Dermis blood vessel endothelial cell (primary cell): ENCODE results near the gene ZNF341. TPM values are rescaled to one million over a fixed set of nuclear protein-coding genes. Genes with fewer than 3 reads are reported as not detected.
"Not testable (repeated sequence)": the region's sequence is repeated elsewhere in the genome, so short reads cannot be mapped to it uniquely, and the experiment has no call there.

Experiments
- DNase-seq: peaks from one replicate; pipeline ENCODE4 v3.0.0; 2010
- total RNA-seq: library from RNA; depleted of rRNA; stranded (reverse); fragments of >200 nt; gene quantifications from 2 replicates; pipeline ENCODE4 v1.2.3, GENCODE V29; 2014

ZNF341 gene
- total RNA-seq, 1 donor from 2014 or later: 2.4 TPM

DNA sequence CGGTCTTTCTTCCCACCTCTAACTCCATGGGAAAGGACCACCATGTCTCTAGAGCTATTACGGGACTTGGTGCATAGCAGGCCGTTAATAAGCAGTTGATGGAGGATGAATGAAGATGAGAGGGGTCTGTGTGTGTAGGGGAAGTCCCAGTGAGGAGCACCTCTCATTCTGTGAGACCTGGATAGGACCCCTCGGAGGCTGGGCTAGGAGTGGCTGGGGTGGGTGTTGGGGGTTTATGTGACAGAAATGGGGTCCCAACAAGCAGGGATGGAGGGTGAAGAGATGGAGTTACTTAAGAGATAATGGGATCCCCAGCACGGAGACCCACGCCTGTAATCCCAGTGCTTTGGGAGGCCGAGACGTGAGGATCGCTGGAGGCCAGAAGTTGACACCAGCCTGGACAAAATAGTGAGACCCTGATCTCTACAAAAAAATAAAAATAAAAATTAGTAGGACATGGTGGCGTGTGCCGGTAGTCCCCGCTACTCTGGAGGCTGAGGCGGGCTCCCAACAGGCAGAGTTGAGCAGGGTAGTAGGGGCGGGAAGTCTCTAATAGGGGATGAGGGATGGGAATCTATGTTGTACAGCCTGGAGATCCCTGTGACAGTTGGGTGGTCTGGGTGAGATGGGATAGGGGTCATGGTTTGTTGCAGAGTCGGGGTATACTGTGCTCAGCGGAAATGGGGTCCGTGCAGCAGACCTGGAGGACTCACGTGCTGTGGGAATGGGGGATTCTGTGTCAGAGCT lies 677 bp upstream of the ZNF341 start:
- DNase-seq: no peak

- DNase-seq: no peak
Observed at GRCh38 chr20:33732166-33732970, 572 bp downstream of the ZNF341 start.

- peak; percentile 69 for DNase-seq
Observed at GRCh38 chr20:33733654-33734576, 2.1 kb downstream of the ZNF341 start.

DNA sequence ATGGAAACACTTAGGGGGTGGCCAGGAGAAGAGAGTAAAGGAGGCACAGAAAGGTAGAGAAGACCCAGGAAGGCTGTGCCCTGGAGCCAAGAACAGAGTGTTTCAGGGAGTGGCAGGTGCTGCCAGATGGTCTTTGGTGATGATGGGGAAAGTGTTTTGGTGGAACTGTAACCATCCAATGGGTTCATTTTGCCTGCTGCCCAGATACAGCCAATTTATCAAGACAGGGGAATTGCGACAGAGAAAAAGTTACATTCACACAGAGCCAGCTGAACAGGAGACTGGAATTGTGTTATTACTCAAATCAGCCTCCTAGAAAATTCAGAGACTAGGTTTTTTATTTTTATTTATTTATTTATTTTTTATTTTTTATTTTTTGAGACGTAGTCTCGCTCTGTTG lies 5.2 kb downstream of the ZNF341 start:
- no peak for DNase-seq

DNA sequence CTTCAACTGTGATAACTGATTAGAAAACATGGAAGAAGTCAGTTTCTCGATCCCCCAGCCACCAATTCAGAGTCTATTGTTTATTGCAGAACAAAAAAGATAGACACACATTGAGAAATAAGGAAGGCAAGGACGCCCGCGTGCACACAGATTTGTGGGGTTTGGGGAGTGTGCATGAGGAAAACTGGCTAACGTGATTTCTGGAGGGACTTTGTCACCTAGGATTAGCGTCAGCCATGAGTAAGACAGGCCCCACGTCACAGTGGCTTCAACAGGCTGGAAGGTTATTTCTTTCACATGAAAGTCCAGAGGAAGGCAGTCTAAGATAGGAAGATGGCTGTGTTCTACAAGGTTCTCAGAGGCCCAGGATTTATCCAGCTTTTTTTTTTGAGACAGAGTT lies 7.7 kb downstream of the ZNF341 start:
- DNase-seq: no peak

- DNase-seq: no peak
Observed at GRCh38 chr20:33740189-33740588, 8.4 kb downstream of the ZNF341 start.

DNA sequence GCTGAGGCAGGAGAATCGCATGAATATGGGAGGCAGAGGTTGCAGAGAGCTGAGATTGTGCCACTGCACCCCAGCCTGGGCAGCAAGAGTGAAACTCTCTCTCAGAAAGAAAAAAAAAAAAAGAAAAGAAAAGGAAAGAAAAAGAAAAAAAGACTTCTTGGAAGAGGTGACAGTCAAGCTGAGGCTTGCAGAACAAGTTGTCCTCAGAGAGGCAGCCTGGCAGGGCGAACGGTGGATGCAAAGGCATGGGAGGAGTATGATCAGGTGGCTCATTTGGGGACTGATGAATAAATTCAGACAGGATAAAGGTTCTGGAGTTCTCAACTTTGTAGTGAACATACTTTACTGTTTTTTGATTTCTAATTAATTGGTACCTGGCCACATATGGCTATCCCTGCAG lies 12.4 kb downstream of the ZNF341 start:
- no peak for DNase-seq

GRCh38 chr20:33744773-33745385 lies 13.1 kb downstream of the ZNF341 start:
- no peak for DNase-seq

- DNase-seq: no peak
Observed at GRCh38 chr20:33746325-33746998, 14.7 kb downstream of the ZNF341 start.

- DNase-seq: no peak
Observed at GRCh38 chr20:33751775-33752174, 20.0 kb downstream of the ZNF341 start.

DNA sequence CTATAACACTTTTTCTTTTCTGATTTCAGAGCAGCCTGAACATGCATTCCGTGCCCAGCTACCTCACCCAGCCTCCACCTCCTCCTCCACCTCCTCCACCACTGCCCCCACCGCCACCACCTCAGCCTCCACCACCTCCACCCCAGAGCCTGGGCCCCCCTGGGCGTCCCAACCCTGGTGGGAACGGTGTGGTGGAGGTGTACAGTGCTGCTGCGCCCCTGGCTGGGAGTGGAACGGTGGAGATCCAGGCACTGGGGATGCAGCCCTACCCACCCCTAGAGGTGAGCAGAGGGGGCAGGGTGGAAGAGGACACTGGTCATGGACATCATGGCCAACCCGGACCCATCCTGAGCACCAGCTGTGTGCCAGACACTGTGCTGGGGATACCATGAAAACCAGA lies 21.3 kb downstream of the ZNF341 start:
- DNase-seq: no peak

DNA sequence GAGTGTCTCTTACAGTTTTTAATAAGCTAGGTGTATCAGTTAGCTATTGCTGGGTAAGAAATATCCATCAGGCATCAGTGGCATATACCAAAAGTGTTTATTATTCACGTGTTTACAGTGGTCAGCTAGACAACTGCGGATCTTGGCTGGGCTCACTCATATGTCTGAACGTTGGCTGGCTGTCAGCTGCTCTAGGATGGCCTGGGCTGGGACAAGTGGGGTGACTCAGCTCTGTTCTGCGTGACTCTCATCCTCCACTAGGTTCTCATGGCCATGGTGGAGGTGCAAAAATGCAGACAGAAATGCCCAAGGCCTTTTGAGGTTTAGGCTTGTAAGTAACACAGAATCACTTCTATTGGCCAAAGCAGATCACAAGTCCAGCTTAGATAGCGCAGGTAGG lies 22.0 kb downstream of the ZNF341 start:
- no peak for DNase-seq

- not testable (repeated sequence) for DNase-seq
Observed at GRCh38 chr20:33755936-33756490, 24.2 kb downstream of the ZNF341 start.

DNA sequence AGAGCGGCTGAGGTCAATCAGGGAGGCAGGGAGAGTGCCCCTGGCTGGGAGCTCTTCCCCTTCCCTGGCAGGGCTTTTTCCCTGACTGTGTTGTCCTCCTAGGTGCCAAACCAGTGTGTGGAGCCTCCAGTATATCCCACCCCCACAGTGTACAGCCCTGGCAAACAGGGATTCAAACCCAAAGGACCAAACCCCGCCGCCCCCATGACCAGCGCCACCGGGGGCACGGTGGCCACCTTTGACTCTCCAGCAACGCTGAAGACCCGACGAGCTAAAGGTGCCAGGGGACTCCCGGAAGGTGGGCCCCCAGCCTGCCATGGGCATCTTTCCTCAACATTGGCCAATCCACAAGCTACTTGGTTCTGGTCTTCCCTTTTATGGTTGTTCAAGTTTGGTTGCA lies 25.2 kb downstream of the ZNF341 start:
- DNase-seq: no peak

DNA sequence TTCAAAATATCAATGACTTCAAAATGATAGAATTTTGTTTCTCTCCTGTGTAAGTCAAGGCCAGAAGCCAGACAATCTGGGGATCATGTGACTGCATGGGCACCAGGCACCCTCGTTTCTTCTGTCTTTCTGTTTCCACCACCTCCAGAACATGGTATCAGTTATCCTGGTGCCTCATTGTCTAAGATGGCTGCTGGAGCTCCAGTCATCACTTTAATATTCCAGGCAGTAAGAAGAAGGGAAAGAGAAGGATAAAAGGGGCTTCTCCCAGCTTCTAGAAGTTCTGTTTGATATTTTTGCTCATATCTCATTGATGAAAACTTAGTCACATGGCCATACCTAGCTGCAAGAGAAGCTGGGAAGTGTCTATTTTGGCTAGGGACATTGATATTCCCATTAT lies 25.7 kb downstream of the ZNF341 start:
- DNase-seq: no peak

DNA sequence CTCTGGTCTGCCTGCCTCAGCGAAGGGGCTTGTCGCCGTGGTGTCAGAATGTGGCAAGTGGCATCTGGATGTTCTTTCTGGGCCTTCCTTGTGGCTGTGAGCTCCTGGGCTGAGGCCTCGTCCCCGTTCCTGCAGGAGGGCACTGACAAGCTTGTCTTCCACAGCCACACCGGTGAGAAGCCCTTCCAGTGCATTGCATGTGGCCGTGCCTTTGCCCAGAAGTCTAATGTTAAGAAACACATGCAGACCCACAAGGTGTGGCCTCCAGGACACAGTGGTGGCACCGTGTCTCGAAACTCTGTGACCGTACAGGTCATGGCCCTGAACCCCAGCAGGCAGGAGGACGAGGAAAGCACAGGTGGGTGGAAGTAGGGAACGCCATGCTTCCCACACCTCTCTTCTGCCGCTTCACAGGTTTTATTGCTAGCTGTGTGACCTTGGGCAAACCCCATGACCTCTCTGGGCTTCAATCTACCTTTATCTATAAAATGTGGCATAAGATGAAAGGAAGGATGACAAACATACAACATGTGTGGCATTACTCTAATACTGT lies 30.0 kb downstream of the ZNF341 start:
- DNase-seq: no peak

DNA sequence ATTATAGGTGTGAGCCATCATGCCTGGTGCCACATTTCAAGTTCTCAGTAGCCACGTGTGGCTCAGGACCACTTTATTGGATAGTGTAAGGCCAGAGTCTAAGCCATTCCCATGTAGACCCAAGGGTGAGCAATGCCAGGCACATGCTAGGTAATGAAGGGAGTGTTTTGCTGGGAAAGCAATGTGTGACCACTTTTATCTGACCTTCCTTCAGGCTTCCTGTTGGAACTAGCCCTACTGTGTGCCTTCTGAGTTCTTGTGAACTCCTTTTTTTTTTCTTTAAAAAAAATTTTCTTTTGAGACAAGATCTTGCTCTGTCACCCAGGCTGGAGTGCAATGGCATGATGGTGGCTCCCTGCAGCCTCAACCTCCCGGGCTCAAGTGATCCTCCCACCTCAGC lies 33.3 kb downstream of the ZNF341 start:
- no peak for DNase-seq

DNA sequence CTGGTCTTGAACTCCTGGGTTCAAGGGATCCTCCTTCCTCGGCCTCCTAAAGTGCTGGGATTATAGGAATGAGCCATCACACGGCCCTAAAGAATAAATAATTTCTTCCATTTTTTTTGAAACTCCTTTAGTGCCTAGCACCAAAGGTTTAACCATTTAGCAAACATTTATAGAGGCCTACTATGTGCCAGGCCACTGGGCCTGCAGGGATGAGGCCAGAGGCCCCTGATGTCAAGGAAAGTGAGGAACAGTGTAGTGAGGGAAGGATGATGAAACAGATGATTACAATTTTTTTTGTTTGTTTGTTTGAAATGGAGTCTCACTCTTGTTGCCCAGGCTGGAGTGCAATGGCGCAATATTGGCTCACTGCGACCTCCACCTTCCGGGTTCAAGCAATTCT lies 33.8 kb downstream of the ZNF341 start:
- DNase-seq: no peak

DNA sequence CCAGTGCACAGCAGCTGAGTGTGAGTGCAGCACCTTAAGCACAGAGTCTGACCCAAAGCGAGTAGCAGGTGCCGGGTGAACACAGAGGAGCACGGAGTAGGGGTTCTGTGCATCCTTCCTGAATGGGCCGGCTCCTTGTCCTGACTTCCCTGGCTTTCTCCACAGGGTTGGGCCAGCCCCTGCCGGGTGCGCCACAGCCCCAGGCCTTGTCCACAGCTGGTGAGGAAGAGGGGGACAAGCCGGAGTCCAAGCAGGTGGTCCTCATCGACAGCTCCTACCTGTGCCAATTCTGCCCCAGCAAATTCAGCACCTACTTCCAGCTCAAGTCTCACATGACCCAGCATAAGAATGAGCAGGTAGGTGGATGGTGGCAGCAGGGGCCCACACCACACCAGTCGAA lies 34.9 kb downstream of the ZNF341 start:
- no peak for DNase-seq

GRCh38 chr20:33767777-33768138 lies 36.0 kb downstream of the ZNF341 start:
- DNase-seq: no peak

DNA sequence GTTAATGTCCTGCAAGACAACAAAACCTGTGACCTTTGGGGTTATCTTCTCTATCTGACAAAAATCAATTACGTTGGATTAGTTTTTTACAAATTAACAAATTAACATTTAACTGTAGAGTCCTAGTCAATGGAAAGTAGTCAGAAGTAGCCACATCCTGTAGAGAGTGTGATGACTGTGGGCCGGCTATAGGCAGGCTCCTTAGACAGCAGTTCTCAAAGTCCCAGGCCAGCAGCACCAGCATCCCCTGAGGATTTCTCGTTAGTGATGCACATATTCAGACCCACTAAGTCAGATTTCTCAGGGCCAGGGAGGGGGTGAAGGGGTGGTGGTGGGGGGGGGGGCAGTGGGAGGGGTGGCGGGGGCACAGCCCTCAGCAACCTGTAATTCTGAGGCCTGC lies 37.2 kb downstream of the ZNF341 start:
- DNase-seq: no peak

DNA sequence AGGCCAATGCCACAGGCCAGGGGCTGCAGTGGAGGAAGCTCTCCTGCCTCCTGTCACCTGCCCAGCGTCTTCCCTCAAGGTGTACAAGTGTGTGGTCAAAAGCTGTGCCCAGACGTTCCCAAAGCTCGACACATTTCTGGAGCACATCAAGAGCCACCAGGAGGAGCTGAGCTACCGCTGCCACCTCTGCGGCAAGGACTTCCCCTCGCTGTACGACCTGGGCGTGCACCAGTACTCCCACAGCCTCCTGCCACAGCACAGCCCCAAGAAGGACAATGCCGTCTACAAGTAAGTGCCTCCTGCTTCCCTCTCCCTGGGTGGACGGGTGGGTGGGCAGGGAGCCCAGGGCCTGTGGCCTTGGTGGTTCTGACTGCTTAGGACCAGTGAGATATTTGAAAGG lies 38.2 kb downstream of the ZNF341 start:
- DNase-seq: no peak
